Measurements from ENCODE around the gene RASGRF2. TPM values are rescaled to one million over a fixed set of nuclear protein-coding genes. Genes with fewer than 3 reads are reported as not detected.

Gene RASGRF2
- total RNA-seq, 2 experiments from 2014 or later: 9.2 to 10.8 TPM

DNA sequence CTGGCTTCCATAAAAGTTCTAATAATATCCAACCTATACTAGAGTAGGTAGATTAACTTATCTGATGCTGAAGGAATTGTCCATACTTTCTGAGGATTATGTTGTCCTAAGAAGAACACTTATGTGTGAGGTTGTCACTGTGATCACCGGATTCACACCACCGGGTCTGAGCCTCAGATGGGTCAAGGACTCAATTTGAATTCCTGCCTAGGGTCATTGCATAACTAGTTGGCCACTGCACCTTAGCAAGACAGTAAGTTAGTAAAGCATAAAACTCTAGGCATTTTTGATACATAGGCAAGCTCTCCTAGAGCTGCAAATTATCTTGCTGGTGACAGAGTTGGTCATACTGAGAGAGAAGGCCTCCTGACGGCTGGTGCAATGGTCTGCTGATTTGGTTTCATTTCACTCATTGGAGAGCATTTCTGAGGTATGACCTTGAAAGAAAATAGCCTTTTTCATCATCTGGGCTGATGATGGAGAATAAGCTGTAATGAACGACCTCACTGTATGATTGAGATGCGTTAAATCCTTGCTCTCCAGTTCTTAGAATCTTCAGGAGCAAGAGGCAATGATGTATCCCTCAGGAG, 200.9 kb downstream of the RASGRF2 start:
- Mint-ChIP-seq H3K4me1 (ENCODE audit: low read depth) (peaks cover 3% of the 10 kb centered on the region), H3K27me3 (ENCODE audit: low read depth) (no peaks in the 10 kb centered on the region), H3K36me3 (ENCODE audit: low read depth) (peaks cover 5% of the 10 kb centered on the region), H3K9me3 (peaks cover 2% of the 10 kb centered on the region), H3K4me3 (no peak overlapping the region), H3K27ac (no peak overlapping the region)
- CTCF ChIA-PET: interaction anchor here (0.5 to 1.2 kb wide), 3 partner anchors 53 to 816 kb away, joined by 3 read pairs; no protein-coding TSS in a partner anchor
- intact Hi-C loops (cut with micrococcal nuclease): loop anchor here (10.0 kb wide), 3 partner anchors 676 to 1066 kb away; partner anchors contain the start of gene FAM151B
- no peak for DNase-seq

DNA sequence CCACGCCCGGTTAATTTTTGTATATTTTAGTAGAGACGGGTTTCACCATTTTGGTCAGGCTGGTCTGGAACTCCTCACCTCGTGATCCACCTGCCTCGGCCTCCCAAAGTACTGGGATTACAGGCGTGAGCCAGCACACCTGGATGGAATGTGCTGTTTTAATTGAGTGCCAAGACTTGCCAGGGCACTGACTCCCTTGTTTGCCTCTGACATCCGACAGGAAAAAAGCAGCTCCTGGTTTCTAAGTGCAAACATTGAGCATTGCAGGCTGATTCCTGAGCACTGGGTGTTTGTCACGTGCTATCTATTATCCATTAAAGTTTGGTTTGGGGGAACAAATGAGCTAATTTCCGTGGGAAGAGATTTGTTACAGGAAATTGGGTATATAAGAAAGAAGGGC, 202.3 kb downstream of the RASGRF2 start:
- Mint-ChIP-seq H3K9me3 (no peaks in the 10 kb centered on the region), H3K27me3 (ENCODE audit: low read depth) (no peaks in the 10 kb centered on the region), H3K4me1 (ENCODE audit: low read depth) (peaks cover 3% of the 10 kb centered on the region), H3K27ac (no peak overlapping the region), H3K4me3 (no peak overlapping the region), H3K36me3 (ENCODE audit: low read depth) (peaks cover 2% of the 10 kb centered on the region)
- CTCF ChIA-PET: interaction anchor here (0.6 to 1.0 kb wide), 2 partner anchors 33 to 48 kb away, joined by 3 to 5 read pairs; no protein-coding TSS in a partner anchor
- no peak for DNase-seq
- intact Hi-C loops (cut with micrococcal nuclease): loop anchor here (10.0 kb wide), 3 partner anchors 678 to 1068 kb away; partner anchors contain the start of gene FAM151B

DNA sequence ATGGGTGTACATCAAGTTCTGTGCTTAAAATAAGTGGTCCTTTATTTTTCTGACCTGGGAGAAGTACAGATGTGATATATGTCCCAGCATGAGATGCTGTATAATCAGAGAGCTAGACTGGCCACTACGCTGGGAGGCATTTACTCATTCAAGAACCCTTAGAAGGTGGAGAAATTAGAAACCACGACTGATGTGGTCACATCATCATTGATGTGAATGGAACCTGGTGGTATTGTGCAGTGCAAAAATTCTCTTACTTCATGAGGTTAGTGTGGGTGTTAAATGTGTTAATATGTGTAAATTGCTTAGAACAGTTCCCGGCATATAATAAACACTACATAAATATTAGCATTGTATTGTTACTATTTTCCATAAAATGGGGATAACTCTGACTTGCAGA, 203.5 kb downstream of the RASGRF2 start:
- H3K9me3 Mint-ChIP-seq: no peaks in the 10 kb centered on the region
- peaks cover 3% of the 10 kb centered on the region for H3K4me1 Mint-ChIP-seq (ENCODE audit: low read depth)
- intact Hi-C loops (cut with micrococcal nuclease): loop anchor here (10.0 kb wide), 3 partner anchors 679 to 1069 kb away; partner anchors contain the start of gene FAM151B
- peaks cover 2% of the 10 kb centered on the region for H3K36me3 Mint-ChIP-seq (ENCODE audit: low read depth)
- no peak overlapping the region for H3K4me3 Mint-ChIP-seq
- DNase-seq: no peak
- H3K27ac Mint-ChIP-seq: no peak overlapping the region
- CTCF ChIA-PET: interaction anchor here (1.0 kb wide), 3 partner anchors 11 to 477 kb away, joined by 3 to 4 read pairs (median 3); no protein-coding TSS in a partner anchor
- no peaks in the 10 kb centered on the region for H3K27me3 Mint-ChIP-seq (ENCODE audit: low read depth)

DNA sequence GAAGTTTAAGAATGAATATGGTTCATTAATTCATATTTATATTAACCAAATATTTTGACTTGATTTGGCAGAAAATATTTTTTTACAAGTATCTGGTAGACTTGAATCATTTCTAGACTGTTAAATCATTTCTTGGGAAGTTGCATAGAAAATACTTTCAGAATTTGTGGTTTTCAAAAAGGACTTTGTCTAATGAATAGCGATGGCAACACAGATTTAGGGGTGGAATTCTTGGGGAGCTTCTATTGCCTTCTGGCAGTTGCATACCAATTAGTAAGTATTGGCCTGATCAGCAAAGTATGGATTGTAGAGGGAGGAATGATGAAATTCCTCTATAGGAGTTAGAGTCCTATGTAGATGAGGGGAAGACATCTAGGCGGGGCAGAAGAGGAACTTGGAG, 204.3 kb downstream of the RASGRF2 start:
- H3K36me3 Mint-ChIP-seq (ENCODE audit: low read depth): no peaks in the 10 kb centered on the region
- no peaks in the 10 kb centered on the region for H3K9me3 Mint-ChIP-seq
- H3K4me1 Mint-ChIP-seq (ENCODE audit: low read depth): peaks cover 3% of the 10 kb centered on the region
- H3K4me3 Mint-ChIP-seq: no peak overlapping the region
- intact Hi-C loops (cut with micrococcal nuclease): loop anchor here (10.0 kb wide), 3 partner anchors 680 to 1070 kb away; partner anchors contain the start of gene FAM151B
- CTCF ChIA-PET: interaction anchor here (1.0 to 1.7 kb wide), 3 partner anchors 12 to 478 kb away, joined by 3 to 4 read pairs (median 4); no protein-coding TSS in a partner anchor
- H3K27ac Mint-ChIP-seq: no peak overlapping the region
- no peaks in the 10 kb centered on the region for H3K27me3 Mint-ChIP-seq (ENCODE audit: low read depth)
- no peak for DNase-seq

DNA sequence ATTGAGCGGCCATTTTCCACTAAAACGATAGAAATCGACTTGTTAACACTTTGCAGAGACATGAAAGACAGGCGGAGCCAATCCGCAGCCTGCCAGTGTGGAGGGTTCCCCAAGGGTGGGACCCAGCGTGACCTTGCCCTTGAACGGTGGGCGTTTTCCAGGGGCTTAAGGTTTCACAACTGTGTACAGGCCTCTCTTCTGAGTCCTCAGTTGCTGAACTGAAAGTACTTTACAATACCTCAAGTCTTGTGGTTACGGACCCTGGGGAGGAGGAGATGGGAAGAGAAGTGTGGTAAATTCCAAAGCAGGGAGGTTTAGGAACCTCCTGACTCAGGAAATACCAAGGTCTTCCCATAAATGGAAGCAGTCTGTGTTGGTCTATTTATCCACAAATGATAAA, 204.8 kb downstream of the RASGRF2 start:
- CTCF ChIA-PET: interaction anchor here (0.6 to 1.7 kb wide), 4 partner anchors 27 to 477 kb away, joined by 3 to 5 read pairs (median 4); no protein-coding TSS in a partner anchor

DNA sequence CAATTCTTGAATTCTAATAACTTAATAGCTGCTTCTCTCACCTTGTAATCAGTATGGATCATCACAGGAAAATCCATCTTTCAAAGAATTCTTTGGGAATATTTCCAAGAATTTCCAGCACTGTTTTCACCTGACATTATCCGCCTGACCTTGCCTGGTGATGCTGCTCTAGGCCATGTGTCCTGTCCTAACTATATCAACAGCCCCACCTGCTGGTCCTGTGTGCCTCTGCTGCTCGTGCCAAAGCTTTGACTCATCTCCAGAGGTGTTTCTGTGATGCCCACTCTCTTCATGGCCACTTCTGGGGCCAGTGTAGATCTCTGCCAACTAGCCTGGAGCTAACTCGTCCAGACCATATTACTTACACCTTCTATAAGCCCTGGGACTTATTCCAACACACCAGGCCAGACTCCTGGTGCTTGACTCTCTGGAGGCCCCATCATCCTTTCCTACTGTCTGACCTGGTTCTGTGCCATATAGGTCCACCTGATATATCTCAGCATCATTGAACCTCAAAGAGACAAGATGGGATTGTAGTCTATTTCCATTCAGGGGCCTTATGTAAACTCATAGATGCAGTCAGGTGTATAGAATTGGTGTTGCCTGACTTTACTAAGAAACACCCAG, 205.4 kb downstream of the RASGRF2 start:
- no peaks in the 10 kb centered on the region for H3K27me3 Mint-ChIP-seq (ENCODE audit: low read depth)
- DNase-seq: peak; percentile 88
- no peak overlapping the region for H3K27ac Mint-ChIP-seq
- CTCF ChIA-PET: interaction anchor here (0.6 to 1.7 kb wide), 10 partner anchors 13 to 478 kb away, joined by 3 to 5 read pairs (median 4); no protein-coding TSS in a partner anchor
- no peak overlapping the region for H3K4me3 Mint-ChIP-seq
- peaks cover 3% of the 10 kb centered on the region for H3K4me1 Mint-ChIP-seq (ENCODE audit: low read depth)
- no peaks in the 10 kb centered on the region for H3K36me3 Mint-ChIP-seq (ENCODE audit: low read depth)
- H3K9me3 Mint-ChIP-seq: no peaks in the 10 kb centered on the region
- intact Hi-C loops (cut with micrococcal nuclease): loop anchor here (1.0 to 10.0 kb wide), 7 partner anchors 204 to 1071 kb away; partner anchors contain the start of gene FAM151B

More for the DNA sequence above, 204.8 kb downstream of the RASGRF2 start:
- intact Hi-C loops (cut with micrococcal nuclease): loop anchor here (1.0 to 10.0 kb wide), 7 partner anchors 204 to 1070 kb away; partner anchors contain the start of gene FAM151B
- H3K36me3 Mint-ChIP-seq (ENCODE audit: low read depth): no peaks in the 10 kb centered on the region
- no peak for DNase-seq
- no peak overlapping the region for H3K4me3 Mint-ChIP-seq
- peaks cover 3% of the 10 kb centered on the region for H3K4me1 Mint-ChIP-seq (ENCODE audit: low read depth)
- H3K27me3 Mint-ChIP-seq (ENCODE audit: low read depth): no peaks in the 10 kb centered on the region
- H3K9me3 Mint-ChIP-seq: no peaks in the 10 kb centered on the region
- H3K27ac Mint-ChIP-seq: no peak overlapping the region

DNA sequence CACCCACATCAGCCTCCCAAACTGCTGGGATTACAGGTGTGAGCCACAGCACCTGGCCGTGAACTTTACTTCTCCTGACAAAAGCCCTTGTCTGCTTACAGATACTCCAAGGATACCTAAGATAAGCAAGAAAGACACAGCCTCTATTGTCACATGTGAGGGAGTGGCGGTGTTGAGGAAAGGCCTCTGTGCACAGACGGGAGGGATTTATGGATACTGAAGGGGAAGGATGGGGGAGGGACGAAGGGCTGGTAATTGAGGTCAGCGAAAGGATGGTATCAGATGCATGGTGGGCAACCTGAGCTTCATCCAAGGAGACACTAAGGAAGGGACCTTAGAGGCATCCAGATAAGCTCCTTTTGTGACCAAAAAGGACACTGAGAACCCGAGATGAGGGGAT, 206.3 kb downstream of the RASGRF2 start:
- CTCF ChIA-PET: interaction anchor here (0.6 to 1.6 kb wide), 6 partner anchors 14 to 497 kb away, joined by 3 to 4 read pairs (median 3); no protein-coding TSS in a partner anchor
- Mint-ChIP-seq H3K27me3 (ENCODE audit: low read depth) (no peaks in the 10 kb centered on the region), H3K4me3 (no peak overlapping the region), H3K4me1 (ENCODE audit: low read depth) (peaks cover 3% of the 10 kb centered on the region), H3K36me3 (ENCODE audit: low read depth) (no peaks in the 10 kb centered on the region), H3K27ac (no peak overlapping the region), H3K9me3 (no peaks in the 10 kb centered on the region)
- intact Hi-C loops (cut with micrococcal nuclease): loop anchor here (10.0 kb wide), 3 partner anchors 682 to 1072 kb away; partner anchors contain the start of gene FAM151B
- DNase-seq: no peak

DNA sequence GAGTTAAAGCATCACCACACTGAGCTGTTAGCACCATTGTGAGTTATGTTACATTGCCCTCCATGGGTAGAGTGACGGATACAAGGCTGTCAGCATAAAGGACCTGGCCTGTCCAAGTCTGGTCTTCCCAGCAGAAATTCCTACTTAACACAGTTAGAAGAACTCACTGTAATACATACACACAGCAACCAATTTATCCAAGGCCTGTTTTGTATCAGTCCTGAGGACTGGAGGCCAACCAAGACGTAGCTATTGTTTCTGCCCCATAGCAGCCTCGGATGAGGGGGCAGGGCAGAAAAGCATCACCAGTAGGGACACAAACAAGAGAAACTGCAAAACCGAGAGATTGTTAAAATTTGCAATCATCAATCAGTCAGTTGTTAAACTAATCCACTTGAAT, 206.9 kb downstream of the RASGRF2 start:
- Mint-ChIP-seq H3K27ac (no peak overlapping the region), H3K27me3 (ENCODE audit: low read depth) (no peaks in the 10 kb centered on the region), H3K4me1 (ENCODE audit: low read depth) (peaks cover 3% of the 10 kb centered on the region), H3K9me3 (no peaks in the 10 kb centered on the region), H3K4me3 (no peak overlapping the region), H3K36me3 (ENCODE audit: low read depth) (no peaks in the 10 kb centered on the region)
- no peak for DNase-seq
- intact Hi-C loops (cut with micrococcal nuclease): loop anchor here (10.0 kb wide), 3 partner anchors 682 to 1072 kb away; partner anchors contain the start of gene FAM151B
- CTCF ChIA-PET: interaction anchor here (0.6 to 1.6 kb wide), 3 partner anchors 15 to 422 kb away, joined by 3 to 4 read pairs (median 3); no protein-coding TSS in a partner anchor

DNA sequence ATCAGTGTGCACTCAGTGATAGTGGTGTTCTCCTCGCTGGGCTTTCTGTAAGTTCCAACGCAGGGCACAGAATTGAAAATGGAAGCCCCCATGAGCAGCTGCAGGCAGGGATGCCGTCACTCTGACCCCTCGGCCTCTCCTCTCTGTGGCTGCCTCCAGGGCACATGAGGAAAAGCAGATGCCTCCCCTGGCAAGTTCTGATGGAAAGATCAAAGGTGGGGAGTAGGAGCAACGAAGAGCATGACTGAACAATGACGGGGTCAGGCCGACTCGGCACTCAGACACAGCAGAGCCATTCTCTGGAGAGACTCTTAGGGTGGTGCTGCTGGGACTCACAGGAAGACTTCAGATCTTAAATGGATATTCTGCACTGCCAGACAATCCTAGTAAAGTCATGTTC, 207.4 kb downstream of the RASGRF2 start:
- Mint-ChIP-seq H3K4me1 (ENCODE audit: low read depth) (peaks cover 3% of the 10 kb centered on the region), H3K9me3 (no peaks in the 10 kb centered on the region), H3K27me3 (ENCODE audit: low read depth) (no peaks in the 10 kb centered on the region), H3K36me3 (ENCODE audit: low read depth) (no peaks in the 10 kb centered on the region), H3K4me3 (no peak overlapping the region), H3K27ac (no peak overlapping the region)
- DNase-seq: no peak
- intact Hi-C loops (cut with micrococcal nuclease): loop anchor here (10.0 kb wide), 3 partner anchors 683 to 1073 kb away; partner anchors contain the start of gene FAM151B
- CTCF ChIA-PET: interaction anchor here (1.6 kb wide), 1 partner anchor 15 kb away, joined by 4 read pairs; no protein-coding TSS in a partner anchor

DNA sequence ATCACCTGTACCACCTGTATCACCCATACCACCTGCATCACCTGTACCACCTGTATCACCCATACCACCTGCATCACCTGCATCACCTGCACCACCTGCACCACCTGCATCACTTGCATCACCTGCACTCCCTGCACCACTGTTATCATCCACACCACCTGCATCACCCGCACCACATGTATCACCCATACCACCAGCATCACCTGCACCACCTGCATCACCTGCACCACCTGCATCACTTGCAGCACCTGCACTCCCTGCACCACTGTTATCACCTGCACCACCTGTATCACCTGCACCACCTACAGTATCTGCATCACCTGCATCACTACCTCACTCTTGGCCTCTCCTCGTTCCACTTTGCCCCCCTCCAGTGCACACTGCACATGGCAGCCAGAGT, 209.8 kb downstream of the RASGRF2 start:
- Mint-ChIP-seq H3K4me1 (ENCODE audit: low read depth) (peaks cover 3% of the 10 kb centered on the region), H3K9me3 (no peaks in the 10 kb centered on the region), H3K27me3 (ENCODE audit: low read depth) (no peaks in the 10 kb centered on the region), H3K36me3 (ENCODE audit: low read depth) (peaks cover 3% of the 10 kb centered on the region), H3K4me3 (no peak overlapping the region), H3K27ac (no peak overlapping the region)
- CTCF ChIA-PET: interaction anchor here (1.0 kb wide), 1 partner anchor 26 kb away, joined by 3 read pairs; no protein-coding TSS in a partner anchor
- intact Hi-C loops (cut with micrococcal nuclease): loop anchor here (10.0 kb wide), 3 partner anchors 685 to 1075 kb away; partner anchors contain the start of gene FAM151B
- DNase-seq: no peak

DNA sequence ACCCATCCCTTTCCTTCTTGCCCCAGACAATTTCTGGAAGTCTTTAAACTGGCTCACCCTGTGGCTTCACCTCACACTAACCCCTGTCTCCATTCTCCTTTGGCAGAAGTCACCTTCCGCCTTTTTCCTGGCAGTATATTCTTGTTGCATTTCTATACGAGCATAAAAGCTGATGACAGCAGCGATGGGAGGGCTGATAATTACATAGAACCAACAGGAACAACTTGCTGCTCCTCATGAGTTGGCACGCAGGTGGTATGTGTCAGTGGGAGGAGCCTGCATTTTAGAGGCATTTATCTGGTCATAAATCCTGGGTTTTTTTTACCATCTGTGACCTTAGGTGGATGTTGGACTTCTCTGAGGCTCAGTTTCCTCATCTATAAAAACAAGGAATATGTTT, 211.6 kb downstream of the RASGRF2 start:
- Mint-ChIP-seq H3K9me3 (no peaks in the 10 kb centered on the region), H3K4me1 (ENCODE audit: low read depth) (no peaks in the 10 kb centered on the region), H3K27ac (no peak overlapping the region), H3K4me3 (no peak overlapping the region), H3K27me3 (ENCODE audit: low read depth) (no peaks in the 10 kb centered on the region), H3K36me3 (ENCODE audit: low read depth) (peaks cover 3% of the 10 kb centered on the region)
- intact Hi-C loops (cut with micrococcal nuclease): no loop called here
- DNase-seq: no peak
- CTCF ChIA-PET: interaction anchor here (0.7 kb wide), 1 partner anchor 1594 kb away, joined by 3 read pairs; no protein-coding TSS in a partner anchor

DNA sequence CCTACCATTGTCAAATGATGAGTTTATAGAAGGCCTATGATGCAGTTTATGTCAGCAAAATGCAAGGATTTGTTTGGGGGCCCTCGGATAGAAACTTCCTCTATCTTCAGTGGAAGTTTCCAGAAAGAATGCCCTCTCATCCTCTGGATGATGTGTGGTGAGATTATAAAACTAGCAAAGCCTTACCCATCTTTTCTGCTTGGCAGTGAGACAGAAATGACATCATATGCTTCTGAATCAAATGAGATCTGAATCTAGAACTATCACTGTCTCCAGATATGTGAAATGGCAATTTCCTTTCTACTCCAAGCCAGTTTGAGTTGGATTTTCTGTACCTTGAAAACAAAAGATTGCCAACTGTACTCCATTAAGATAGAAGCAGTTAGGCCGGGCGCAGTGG, 212.5 kb downstream of the RASGRF2 start:
- CTCF ChIA-PET: no interaction called here
- H3K27ac Mint-ChIP-seq: no peak overlapping the region
- H3K27me3 Mint-ChIP-seq (ENCODE audit: low read depth): no peaks in the 10 kb centered on the region
- no peak for DNase-seq
- no peak overlapping the region for H3K4me3 Mint-ChIP-seq
- H3K9me3 Mint-ChIP-seq: no peaks in the 10 kb centered on the region
- intact Hi-C loops (cut with micrococcal nuclease): no loop called here
- no peaks in the 10 kb centered on the region for H3K4me1 Mint-ChIP-seq (ENCODE audit: low read depth)
- peaks cover 3% of the 10 kb centered on the region for H3K36me3 Mint-ChIP-seq (ENCODE audit: low read depth)

Measured in activated naive CD4-positive, alpha-beta T cell treated with anti-CD3 and anti-CD28 coated beads for 36 hours (primary cell).